AG04450 (cell line): ENCODE results near the gene APBA2. TPM values are rescaled to one million over a fixed set of nuclear protein-coding genes. Genes with fewer than 3 reads are reported as not detected.

ENCODE experiments used
- CTCF ChIA-PET: fragments of 300-600, 350-600 bp; formaldehyde crosslinking; extraction: SDS; loops from one replicate; lab custom pipeline; 2022; ENCODE audit warnings: antibody characterized with exemption, inconsistent platforms; lab: Charles Lee
- POLR2A ChIA-PET: fragments of 350-600 bp; formaldehyde crosslinking; extraction: SDS; loops from one replicate; lab custom pipeline; 2021; ENCODE audit warnings: antibody characterized with exemption, inconsistent platforms; lab: Yijun Ruan, JAX
- DNase-seq: peaks from one replicate; pipeline ENCODE4 v3.0.0-alpha.2; 2011; ENCODE audit warnings: low read depth, low spot score
- H3K27ac ChIP-seq: one replicate; pipeline ENCODE4 v1.5.1; 2012; ENCODE audit warnings: low read depth, low read length, control low read depth
- H3K27me3 ChIP-seq: one replicate; pipeline ENCODE4 v1.6.0; 2012; ENCODE audit warnings: low read length; ENCODE audit not compliant: control insufficient read depth, insufficient read depth
- H3K4me3 ChIP-seq: 2 replicates; pipeline ENCODE4 v1.5.1; 2011; ENCODE audit warnings: mild to moderate bottlenecking, low read depth, low read length, control low read depth
- H3K9me3 ChIP-seq: 2 replicates; pipeline ENCODE4 v1.5.1; 2012; ENCODE audit warnings: low read length; ENCODE audit not compliant: control insufficient read depth, insufficient read depth
- polyA plus RNA-seq: library from polyadenylated mRNA; depleted of rRNA; stranded (reverse); fragments of >200 nt; gene quantifications from 2 replicates; pipeline ENCODE4 v1.2.3, GENCODE V29; 2011
- TF ChIP-seq, protein P1 (sequence below): IDR thresholded peaks from 2 replicates; pipeline ENCODE4 v1.5.1; 2011; ENCODE audit warnings: low read depth, low read length, control low read depth, inconsistent platforms

Gene APBA2
- polyA plus RNA-seq, 1 experiment = 18.9 TPM

DNA sequence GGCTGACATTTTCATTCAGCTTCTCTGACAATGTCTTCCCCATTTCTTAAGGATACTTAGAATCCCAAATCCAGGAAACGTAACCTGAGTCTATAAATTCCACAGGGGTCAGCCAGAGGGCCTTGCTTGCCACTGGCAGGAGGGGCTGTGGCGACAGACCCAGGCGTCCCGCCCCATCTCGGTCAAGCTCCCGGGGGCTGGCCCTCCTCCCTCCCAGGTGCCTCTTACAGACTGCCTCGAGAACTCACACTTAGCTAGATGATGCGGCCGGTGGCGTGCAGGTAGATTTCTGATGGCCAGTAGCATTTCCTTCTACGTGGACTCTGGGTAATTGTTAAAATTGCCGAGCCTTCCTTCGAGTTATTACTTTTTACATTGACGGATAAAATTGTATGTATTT lies 211.4 kb downstream of the APBA2 start:
- no peak for DNase-seq
- ChIA-PET CTCF (no interaction called here), POLR2A (no interaction called here)
- Histone ChIP-seq H3K9me3 (no peaks in the 10 kb centered on the region), H3K27me3 (no peaks in the 10 kb centered on the region), H3K27ac (no peak overlapping the region), H3K4me3 (no peak overlapping the region)
- TF ChIP-seq, protein P1, sequence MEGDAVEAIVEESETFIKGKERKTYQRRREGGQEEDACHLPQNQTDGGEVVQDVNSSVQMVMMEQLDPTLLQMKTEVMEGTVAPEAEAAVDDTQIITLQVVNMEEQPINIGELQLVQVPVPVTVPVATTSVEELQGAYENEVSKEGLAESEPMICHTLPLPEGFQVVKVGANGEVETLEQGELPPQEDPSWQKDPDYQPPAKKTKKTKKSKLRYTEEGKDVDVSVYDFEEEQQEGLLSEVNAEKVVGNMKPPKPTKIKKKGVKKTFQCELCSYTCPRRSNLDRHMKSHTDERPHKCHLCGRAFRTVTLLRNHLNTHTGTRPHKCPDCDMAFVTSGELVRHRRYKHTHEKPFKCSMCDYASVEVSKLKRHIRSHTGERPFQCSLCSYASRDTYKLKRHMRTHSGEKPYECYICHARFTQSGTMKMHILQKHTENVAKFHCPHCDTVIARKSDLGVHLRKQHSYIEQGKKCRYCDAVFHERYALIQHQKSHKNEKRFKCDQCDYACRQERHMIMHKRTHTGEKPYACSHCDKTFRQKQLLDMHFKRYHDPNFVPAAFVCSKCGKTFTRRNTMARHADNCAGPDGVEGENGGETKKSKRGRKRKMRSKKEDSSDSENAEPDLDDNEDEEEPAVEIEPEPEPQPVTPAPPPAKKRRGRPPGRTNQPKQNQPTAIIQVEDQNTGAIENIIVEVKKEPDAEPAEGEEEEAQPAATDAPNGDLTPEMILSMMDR = no peak

DNA sequence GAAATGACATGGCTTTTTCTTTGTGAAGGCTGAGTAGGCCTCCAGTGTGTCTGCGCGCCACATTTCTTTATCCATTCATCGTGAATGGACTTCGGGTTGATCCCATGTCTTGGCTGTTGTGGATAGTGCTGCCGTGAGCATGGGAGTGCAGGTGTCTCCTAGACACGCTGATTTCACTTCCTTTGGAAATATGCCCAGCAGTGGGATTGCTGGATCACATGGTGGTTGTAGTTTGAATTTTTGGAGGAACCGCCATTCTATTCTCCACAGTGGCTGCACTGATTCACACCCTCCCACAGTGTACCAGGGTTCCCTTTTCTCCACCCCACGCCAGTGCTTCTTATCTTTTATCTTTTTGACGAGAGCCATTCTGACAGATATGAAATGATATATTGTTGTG lies 212.2 kb downstream of the APBA2 start:
- POLR2A ChIA-PET = no interaction called here
- DNase-seq = no peak

GRCh38 chr15:29098652-29099051 lies 212.9 kb downstream of the APBA2 start:
- ChIA-PET CTCF (no interaction called here), POLR2A (no interaction called here)
- Histone ChIP-seq H3K27me3 (no peaks in the 10 kb centered on the region), H3K9me3 (no peaks in the 10 kb centered on the region; the same call in 1 of the 2 replicates), H3K27ac (no peak overlapping the region), H3K4me3 (no peak overlapping the region)
- no peak for DNase-seq
- TF ChIP-seq, protein P1 = no peak

More for the DNA sequence above, 212.2 kb downstream of the APBA2 start:
- Histone ChIP-seq H3K9me3 (no peaks in the 10 kb centered on the region; the same call in 1 of the 2 replicates), H3K27ac (no peak overlapping the region), H3K27me3 (no peaks in the 10 kb centered on the region), H3K4me3 (no peak overlapping the region)
- TF ChIP-seq, protein P1 = no peak
- CTCF ChIA-PET = no interaction called here

DNA sequence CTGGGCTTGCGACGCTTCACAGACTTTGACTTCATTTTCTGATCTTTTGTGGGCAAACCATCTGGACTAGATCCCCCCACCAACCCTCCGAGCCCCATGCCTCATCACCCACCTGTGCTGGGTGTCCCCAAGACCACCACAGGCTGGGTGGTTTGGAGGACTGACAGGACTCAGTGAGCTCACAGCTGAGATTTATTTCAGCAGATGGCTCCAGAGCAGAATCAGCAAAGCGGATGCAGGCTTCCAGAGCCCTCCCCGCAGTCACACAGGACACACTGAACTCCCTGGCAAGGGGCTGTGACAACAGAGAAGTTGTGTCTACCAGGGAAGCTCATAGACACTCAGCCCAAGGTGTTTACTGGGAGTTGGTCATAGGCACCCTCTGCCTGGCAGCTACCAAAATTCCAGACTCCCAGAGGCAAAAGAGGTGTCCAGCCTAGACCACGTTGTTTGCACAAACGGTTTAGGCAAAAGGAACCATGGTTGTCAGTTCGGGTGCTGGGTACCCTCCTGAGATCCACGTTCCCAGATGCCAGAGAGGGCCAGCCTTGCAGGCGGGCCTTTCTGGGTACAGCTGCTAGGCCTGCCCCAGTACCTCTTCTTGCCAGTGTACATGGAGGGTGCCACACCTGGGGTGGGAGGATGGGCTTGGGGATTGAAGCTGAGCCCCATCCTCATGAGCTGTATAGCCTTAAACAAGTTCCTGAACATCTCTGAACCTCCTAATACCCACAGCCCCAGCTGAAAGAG lies 213.5 kb downstream of the APBA2 start:
- Histone ChIP-seq H3K9me3 (no peaks in the 10 kb centered on the region; the same call in 1 of the 2 replicates), H3K27me3 (no peaks in the 10 kb centered on the region), H3K27ac (no peak overlapping the region), H3K4me3 (no peak overlapping the region)
- ChIA-PET POLR2A (no interaction called here), CTCF (interaction anchor here (1.0 to 1.9 kb wide), 3 partner anchors 9 to 309 kb away, joined by 3 to 11 read pairs (median 3); no protein-coding TSS in a partner anchor)
- TF ChIP-seq, protein P1 = no peak
- DNase-seq = no peak

DNA sequence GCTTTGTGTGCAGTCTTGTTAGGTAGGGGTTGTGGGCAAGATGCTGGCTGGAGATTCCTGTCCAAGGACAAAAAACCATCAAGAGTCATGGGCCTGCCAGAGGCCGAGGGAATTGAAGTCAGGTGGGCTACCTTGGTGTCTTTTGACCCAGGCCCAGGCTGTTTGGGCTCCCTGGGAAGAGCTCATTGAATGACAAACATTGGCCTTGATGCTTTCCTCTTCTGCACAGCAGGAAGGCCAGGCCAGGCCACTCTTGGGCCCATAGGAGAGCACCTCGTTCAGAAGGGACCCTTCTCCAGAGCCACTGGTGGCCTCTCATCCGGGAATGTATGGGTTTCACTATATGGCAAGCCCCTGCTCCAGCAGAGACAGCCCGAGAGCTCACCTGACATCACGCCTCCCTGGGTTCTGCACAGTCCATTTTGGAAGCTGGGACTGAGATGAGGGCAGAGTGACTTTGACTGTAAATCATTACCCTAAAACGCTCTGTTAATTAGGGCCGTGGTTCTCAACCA lies 214.8 kb downstream of the APBA2 start:
- ChIA-PET POLR2A (no interaction called here), CTCF (interaction anchor here (0.7 to 1.9 kb wide), 4 partner anchors 10 to 311 kb away, joined by 3 to 11 read pairs (median 3); no protein-coding TSS in a partner anchor)
- H3K9me3 ChIP-seq = no peaks in the 10 kb centered on the region; the same call in 1 of the 2 replicates
- DNase-seq = no peak
- H3K27ac ChIP-seq = no peak overlapping the region
- no peaks in the 10 kb centered on the region for H3K27me3 ChIP-seq
- no peak overlapping the region for H3K4me3 ChIP-seq
- TF ChIP-seq, protein P1 = no peak
